Bone marrow (tissue), 2 donors: ENCODE results near the gene GCNA.
"Not testable (repeated sequence)": the region's sequence is repeated elsewhere in the genome, so short reads cannot be mapped to it uniquely, and the experiment has no call there.

ENCODE experiments used
- DNase-seq, 2 donors: peaks; one replicate each; lab custom pipeline; 2025; lab: John Stamatoyannopoulos, UW

GCNA gene

DNA sequence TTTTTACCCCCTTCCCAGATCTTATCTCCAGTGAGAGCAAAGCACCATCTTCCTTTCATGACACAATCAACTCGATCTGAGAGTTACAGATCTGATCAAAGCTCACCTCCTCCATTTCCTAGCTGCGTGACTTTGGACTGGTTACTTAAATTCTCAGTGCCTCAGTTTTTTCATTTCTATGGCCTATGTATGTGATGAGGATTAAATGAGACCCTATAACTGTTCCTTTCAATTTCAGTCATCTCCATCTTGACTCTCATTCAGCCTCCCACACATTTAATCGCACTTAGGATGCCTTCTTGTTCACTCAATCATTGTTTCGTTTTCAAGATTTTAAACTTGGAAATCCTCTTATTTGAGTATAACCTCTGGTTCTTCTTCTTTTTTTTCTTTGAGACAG is 60.2 kb downstream of the GCNA start:
- no peak for DNase-seq

DNA sequence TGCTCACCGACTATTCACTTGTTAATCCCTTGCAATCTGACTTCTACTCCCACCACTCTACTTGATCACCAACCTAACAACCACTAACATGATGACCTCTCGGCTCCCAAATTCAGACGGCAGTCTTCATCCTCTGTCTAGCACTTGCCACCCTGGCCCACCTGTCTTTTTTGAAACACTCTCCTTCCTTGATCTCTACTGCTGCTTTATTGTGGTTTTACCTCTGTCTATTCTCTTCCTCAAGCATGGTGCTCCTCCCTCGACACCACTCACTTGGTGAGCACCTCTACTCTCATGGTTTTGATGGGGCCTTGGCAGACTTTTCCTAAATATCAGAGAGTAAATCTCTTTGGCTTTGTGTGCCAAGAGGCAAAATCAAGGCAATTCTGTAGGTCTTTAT is 61.8 kb downstream of the GCNA start:
- DNase-seq, result no peak

DNA sequence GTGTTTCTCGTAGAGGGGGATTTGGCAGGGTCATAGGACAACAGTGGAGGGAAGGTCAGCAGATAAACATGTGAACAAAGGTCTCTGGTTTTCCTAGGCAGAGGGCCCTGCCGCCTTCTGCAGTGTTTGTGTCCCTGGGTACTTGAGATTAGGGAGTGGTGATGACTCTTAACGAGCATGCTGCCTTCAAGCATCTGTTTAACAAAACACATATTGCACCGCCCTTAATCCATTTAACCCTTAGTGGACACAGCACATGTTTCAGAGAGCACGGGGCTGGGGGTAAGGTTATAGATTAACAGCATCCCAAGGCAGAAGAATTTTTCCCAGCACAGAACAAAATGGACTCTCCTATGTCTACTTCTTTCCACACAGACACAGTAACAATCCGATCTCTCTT is 66.2 kb downstream of the GCNA start:
- DNase-seq, result not testable (repeated sequence)

DNA sequence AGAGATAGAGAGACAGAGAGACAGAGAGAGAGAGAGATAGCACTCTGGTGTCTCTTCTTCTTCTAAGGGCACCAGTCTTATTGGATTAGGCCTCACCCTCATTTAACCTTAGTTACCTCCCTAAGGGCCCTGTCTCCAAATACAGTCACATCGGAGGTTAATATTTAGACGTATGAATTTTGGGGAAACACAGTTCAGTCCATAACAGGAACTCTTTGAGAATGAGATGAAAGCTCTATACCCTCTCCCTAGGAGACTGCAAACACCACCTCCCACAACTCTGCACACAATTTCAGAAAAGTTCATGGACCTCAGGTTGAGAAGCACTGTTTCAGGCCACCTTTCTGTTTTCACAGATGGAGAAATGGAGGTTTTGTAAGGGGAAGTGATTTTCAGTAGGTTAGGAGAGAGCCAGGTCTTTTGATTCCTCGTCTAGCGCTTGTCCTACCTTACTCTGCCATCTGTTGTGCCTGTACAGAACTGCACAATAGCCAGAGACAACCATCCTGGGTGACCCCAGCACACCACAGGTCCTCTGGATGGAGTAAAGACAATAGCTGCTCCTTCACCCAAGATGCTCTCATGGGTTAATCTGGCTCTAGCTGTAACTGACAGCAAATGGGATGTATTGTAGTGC is 72.2 kb downstream of the GCNA start:
- DNase-seq, result no peak

DNA sequence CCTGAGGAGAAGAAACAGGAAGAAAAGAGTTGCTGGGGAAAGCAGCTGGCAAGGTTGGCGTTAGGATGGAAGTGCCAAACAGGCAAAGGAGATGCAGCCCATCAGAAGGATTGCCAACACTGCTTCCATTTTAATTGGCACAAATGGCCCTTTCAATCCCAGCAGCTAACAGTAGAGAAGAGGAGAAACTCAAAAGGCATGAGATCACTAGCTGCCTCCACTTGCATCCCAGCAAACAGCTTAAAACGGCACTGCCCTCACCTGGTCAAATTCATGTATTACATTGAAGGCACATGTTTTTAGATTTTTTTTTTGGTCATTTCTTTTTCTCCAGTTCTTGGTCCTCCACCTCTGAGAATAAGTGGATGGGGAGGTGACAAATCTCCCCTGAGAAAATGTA is 74.2 kb downstream of the GCNA start:
- DNase-seq, result no peak

DNA sequence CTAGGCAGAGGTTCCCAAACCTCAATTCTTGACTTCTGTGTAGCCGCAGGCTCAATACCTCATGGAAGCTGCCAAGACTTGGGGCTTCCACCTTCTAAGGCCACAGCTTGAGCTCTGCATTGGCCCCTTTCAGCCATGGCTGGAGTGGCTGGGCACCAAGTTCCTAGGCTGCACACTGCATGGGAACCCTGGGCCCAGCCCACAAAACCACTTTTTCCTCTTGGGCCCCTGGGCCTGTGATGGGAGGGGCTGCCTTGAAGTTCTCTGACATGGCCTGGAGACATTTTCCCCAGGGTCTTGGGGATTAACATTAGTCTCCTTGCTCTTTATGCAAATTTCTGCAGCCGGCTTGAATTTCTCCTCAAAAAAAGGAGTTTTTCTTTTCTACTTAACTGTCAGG is 75.1 kb downstream of the GCNA start:
- no peak for DNase-seq

DNA sequence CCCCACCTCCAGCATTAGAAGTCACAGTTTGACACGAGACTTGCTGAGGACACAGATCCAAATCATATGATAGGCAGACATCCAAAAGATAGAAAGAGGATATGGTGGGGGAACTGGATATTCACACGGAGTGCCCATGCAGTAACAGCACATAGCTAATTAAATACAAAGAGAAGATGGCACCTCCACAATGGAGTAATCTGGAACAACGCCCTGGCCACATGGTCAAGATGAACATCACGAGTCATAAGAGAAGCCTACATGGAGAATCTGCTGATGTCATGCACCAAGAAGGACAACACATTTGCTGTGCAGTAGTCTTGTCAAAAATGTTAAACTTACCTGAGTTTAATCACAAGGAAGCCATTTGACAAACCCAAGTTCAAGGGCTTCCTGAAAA is 79.0 kb downstream of the GCNA start:
- DNase-seq, result no peak

DNA sequence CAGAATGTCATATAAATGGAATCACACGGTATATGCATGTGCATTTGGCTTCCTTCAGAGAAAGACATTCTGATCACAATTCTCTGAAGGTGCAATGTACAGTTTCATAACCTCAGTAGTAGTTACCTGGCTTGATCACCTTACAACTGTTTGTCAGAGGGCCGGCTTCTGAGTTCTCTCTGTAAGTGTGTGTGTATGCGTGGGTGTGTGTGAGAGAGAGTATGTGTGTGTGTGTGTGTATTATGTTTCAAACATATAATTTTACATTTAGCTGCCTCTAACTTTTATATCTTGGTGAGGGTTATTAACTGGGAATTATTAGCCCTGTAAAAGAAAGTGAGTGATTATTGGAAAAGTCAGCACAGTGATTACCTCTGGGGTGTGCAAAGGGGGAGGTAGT is 81.1 kb downstream of the GCNA start:
- DNase-seq, result no peak

DNA sequence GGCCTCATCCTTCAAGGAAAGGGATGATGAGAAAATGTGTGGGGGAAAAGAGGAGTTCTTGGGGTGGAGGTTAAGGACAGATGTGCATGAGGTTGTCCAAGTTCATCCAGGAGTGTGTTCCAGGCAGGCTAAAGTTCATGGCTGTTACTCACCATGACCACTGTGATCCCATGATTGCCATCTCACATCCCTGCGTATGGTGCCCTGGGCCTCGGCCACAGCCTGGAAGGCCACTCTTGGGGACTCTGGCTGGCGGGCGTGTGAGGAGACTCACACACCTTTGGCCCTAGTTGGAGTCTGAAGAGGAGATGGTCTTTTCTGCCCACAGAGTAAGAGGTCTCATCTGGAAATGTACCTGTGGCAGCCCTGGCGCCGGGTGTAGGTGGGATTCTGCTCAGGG is 81.7 kb downstream of the GCNA start:
- DNase-seq, result no peak

DNA sequence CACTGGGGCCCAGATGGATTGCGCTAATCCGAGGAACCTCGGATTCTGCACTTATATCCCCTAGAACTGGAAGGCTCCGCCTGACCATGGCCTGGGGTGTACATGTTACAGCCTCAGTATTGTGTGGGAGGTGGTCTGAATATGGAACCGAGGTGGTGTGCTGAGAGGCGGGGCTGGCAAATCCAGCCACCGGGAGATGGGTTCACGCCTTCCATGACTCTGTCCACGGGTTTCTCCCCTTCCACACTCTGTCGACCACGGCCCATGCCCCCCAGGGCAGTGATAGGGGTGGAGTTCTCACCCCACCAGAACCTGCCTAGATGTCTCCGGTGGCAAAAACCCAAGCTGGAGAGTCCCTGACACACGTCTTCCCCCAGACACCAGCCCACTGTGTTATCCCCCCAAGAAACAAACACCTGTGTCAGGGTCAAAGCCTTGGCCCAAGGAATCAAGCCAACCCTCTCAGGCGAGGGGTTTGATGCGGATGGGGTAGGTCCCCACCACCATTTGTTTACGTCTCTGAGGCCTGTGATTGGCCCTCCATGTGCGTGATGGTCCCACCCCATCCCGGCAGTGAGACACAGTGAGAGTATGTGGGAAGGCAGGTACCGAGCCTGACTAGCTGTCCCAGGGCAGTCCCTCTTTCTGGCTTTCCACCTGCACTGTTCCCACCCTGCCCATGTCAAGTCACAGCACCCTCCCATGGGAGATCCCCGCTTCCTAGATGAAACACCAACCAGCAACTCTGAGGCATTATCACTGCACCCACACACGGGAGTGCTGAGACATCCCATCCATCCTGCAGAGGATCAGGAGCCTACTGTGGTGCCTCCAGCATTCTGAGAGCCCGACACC is 82.6 kb downstream of the GCNA start:
- DNase-seq, result no peak

DNA sequence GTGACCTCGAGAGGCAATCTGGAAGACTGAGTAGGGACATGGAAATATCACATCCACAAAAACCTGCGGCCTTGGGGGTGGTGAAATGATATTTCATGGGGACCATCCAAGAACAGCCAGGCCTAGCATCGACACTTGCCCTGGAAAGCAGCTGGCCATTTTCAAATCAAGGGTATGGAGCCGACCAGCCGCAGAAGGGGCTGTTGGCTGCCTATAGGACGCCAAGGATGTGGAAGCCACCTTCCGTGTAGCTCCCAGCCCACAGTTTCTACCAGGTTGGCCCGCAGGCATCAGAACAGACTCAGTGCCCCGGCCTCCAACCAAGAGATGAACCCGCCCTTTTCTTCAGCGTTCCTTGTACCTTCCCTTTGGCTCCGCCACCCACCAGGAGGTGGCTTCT is 83.7 kb downstream of the GCNA start:
- DNase-seq, result no peak

DNA sequence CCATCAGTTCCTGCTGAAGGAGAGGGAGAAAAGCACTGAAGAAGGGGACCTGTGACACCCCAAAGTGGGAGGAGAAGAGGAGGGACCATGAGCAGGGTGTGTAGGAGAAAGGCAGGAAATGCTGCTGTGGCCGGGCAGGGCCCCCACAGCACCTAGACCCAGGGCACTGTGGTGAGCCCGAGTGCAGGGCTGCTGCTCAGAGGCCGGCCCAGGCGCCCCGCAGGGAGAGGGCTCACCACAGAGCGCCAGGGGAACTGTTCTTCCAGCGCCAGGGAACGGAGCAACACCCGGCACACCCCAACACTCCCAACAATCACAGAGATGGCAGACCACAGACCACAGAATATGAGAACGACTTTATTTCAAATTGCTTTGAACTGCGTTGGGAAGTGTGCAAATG is 84.4 kb downstream of the GCNA start:
- not testable (repeated sequence) for DNase-seq
